Endothelial cell of umbilical vein (primary cell): ENCODE measurements around the gene SMIM38. TPM values are rescaled to one million over a fixed set of nuclear protein-coding genes. Genes with fewer than 3 reads are reported as not detected.
"Not testable (repeated sequence)": the region's sequence is repeated elsewhere in the genome, so short reads cannot be mapped to it uniquely, and the experiment has no call there.

Experiments used
- BruUV-seq: library from RNA; stranded (reverse); fragments of 400-500 nt; replicated peaks from 2 replicates; lab custom pipeline; 2021; lab: Mats Ljungman, UMichigan
- CTCF ChIA-PET: fragments of 300-600, 350-600 bp; sonication (Branson Sonifier 250); formaldehyde crosslinking; loops from one replicate; lab custom pipeline; 2021; ENCODE audit warnings: antibody characterized with exemption, inconsistent platforms; lab: Charles Lee
- POLR2A ChIA-PET: fragments of 300-600, 350-600 bp; sonication (Branson Sonifier 250); formaldehyde crosslinking; loops from one replicate; lab custom pipeline; 2021; ENCODE audit warnings: antibody characterized with exemption, inconsistent platforms; lab: Charles Lee
- DNase-seq: peaks from one replicate; pipeline ENCODE4 v3.0.0-alpha.2; 2011; ENCODE audit warnings: low read depth, low spot score
- FAIRE-seq: peaks from 2 replicates; lab custom pipeline; 2011; peaks lifted over from hg19 to GRCh38; lab: Jason Lieb, UNC
- H2AFZ ChIP-seq: 2 replicates; pipeline ENCODE4 v1.6.0; 2012; ENCODE audit warnings: low read depth, low read length, control low read depth, inconsistent platforms
- H3K27ac ChIP-seq: 2 replicates; pipeline ENCODE4 v1.5.1; 2011; ENCODE audit warnings: low read depth, mild to moderate bottlenecking, control low read depth, low read length, moderate library complexity; ENCODE audit not compliant: insufficient read depth
- H3K27me3 ChIP-seq, 2 experiments: 2 replicates each; pipeline versions ENCODE4 v1.6.0 to v1.6.1; 2011; ENCODE audit warnings: low read length in 2 of 2, mixed read lengths in 1 of 2; ENCODE audit not compliant: control insufficient read depth in 2 of 2, insufficient read depth in 2 of 2
- H3K36me3 ChIP-seq, 2 experiments: 2 replicates in 1 of 2; 3 replicates in 1 of 2; pipeline ENCODE4 v1.5.1; 2011; ENCODE audit warnings: low read length in 2 of 2, mild to moderate bottlenecking in 1 of 2, moderate library complexity in 1 of 2; ENCODE audit not compliant: control insufficient read depth in 2 of 2, insufficient read depth in 2 of 2; ENCODE audit errors: extremely low read depth in 1 of 2
- H3K4me1 ChIP-seq: 3 replicates; pipeline ENCODE4 v1.5.1; 2011; ENCODE audit warnings: mild to moderate bottlenecking, low read length; ENCODE audit not compliant: control insufficient read depth, insufficient read depth; ENCODE audit errors: extremely low read depth
- H3K4me2 ChIP-seq: 2 replicates; pipeline ENCODE4 v1.6.1; 2011; ENCODE audit warnings: low read length, control low read depth, mixed read lengths; ENCODE audit not compliant: insufficient read depth
- H3K4me3 ChIP-seq, 3 experiments: fragments of 200-600 bp in 1 of 3; sonication (generic), shearing (Covaris generic) in 1 of 3; replicated peaks in 1 of 3; 2 replicates each; pipeline ENCODE4 v1.5.1; 2011 to 2016; ENCODE audit warnings: control low read depth in 3 of 3, low read length in 3 of 3, mild to moderate bottlenecking in 2 of 3, inconsistent platforms in 1 of 3, low read depth in 1 of 3, moderate library complexity in 1 of 3; ENCODE audit not compliant: insufficient read depth in 1 of 3
- H3K79me2 ChIP-seq: 2 replicates; pipeline ENCODE4 v1.6.0; 2012; ENCODE audit warnings: low read length, inconsistent platforms; ENCODE audit not compliant: control insufficient read depth, insufficient read depth
- H3K9ac ChIP-seq: replicated peaks from 2 replicates; pipeline ENCODE3; 2011; ENCODE audit warnings: low read length, control low read depth; ENCODE audit not compliant: insufficient read depth; ENCODE audit errors: extremely low read depth
- H3K9me1 ChIP-seq: replicated peaks from 3 replicates; pipeline ENCODE4 v1.6.0; 2011; ENCODE audit warnings: mild to moderate bottlenecking, low read length; ENCODE audit not compliant: control insufficient read depth, insufficient read depth; ENCODE audit errors: extremely low read depth
- H3K9me3 ChIP-seq: replicated peaks from 2 replicates; pipeline ENCODE4 v1.5.1; 2012; ENCODE audit warnings: low read length, inconsistent platforms; ENCODE audit not compliant: control insufficient read depth, insufficient read depth
- H4K20me1 ChIP-seq: replicated peaks from 2 replicates; pipeline ENCODE3; 2011; ENCODE audit warnings: mild to moderate bottlenecking, low read length; ENCODE audit not compliant: control insufficient read depth, insufficient read depth; ENCODE audit errors: extremely low read depth
- FOS ChIP-seq: IDR thresholded peaks from 2 replicates; pipeline ENCODE4 v1.6.1; 2011; ENCODE audit warnings: mild to moderate bottlenecking, low read length, moderate library complexity, borderline replicate concordance; ENCODE audit not compliant: insufficient read depth
- JUN ChIP-seq: IDR thresholded peaks from 2 replicates; pipeline ENCODE4 v1.6.1; 2011; ENCODE audit warnings: borderline replicate concordance, low read depth; ENCODE audit not compliant: insufficient read length, insufficient read depth
- dilution Hi-C: fragments of 300-500 bp; cut with MboI; formaldehyde crosslinking; loops from one replicate; pipeline ENCODE4 v1.15.0; 2019; ENCODE audit warnings: low sequenced_read_pairs; ENCODE audit not compliant: extremely low pct_ligation_motif_present
- intact Hi-C: fragments of 100-400 bp; cut with micrococcal nuclease; formaldehyde crosslinking; loops from one replicate; pipeline ENCODE4 v1.10.0; 2022
- polyA plus RNA-seq, 4 experiments: library from polyadenylated mRNA; depleted of rRNA in 3 of 4; stranded (reverse) in 3 of 4; unstranded in 1 of 4; fragments of >200 nt; gene quantifications; 2 replicates each; pipeline versions ENCODE4 v1.2.1 to v1.2.3, GENCODE V29; 2011 to 2012; ENCODE audit warnings: missing spikeins in 1 of 4
- total RNA-seq: library from RNA; stranded (reverse); gene quantifications from 2 replicates; pipeline ENCODE4 v1.2.3, GENCODE V29; 2021
- TF ChIP-seq, protein P1 (sequence below), 2 donors: IDR thresholded peaks; 1 replicate in 1 of 2; 2 replicates in 1 of 2; pipeline ENCODE4 v1.5.1; 2011; ENCODE audit warnings: low read length in 2 of 2, mild to moderate bottlenecking in 2 of 2, moderate library complexity in 2 of 2, control low read depth in 1 of 2, inconsistent platforms in 1 of 2, low read depth in 1 of 2; ENCODE audit not compliant: insufficient read depth in 1 of 2; ENCODE audit errors: extremely low read depth in 1 of 2

SMIM38 gene
- total and polyA plus RNA-seq, 2 donors (not counting 3 experiments of a cell fraction or from before 2014, with no cell fraction given): 0.03 TPM; not detected in 1

DNA sequence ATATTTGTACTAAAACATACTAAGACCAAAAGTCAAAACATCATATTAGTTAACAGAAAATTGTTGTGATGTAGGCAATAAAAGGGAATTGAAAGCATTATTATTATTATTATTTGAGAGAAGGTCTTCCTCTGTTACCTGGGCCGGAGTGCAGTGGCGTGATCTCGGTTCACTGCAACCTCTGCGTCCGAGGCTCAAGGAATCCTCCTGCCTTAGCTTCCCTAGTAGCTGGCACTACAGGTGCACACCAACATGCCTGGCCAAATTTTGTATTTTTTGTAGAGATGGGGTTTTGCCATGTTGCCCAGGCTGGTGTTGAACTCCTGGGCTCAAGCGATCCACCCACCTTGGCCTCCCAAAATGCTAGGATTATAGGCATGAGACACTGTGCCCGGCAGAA, 15.6 kb upstream of the SMIM38 start:
- H3K4me2 ChIP-seq, H3K9ac ChIP-seq, H3K9me3 ChIP-seq, POLR2A ChIA-PET, H3K4me1 ChIP-seq, H3K79me2 ChIP-seq, H3K27ac ChIP-seq, FAIRE-seq, BruUV-seq, H3K4me3 ChIP-seq, DNase-seq, H4K20me1 ChIP-seq, dilution Hi-C loops, H3K36me3 ChIP-seq, intact Hi-C loops, H2AFZ ChIP-seq, H3K9me1 ChIP-seq: not testable (repeated sequence)
- CTCF ChIA-PET: interaction anchor here (2.5 kb wide), 1 partner anchor 9 kb away, joined by 20 read pairs; no protein-coding TSS in a partner anchor
- H3K27me3 ChIP-seq: peaks cover 6 to 11% of the 10 kb centered on the region in 2 experiments

DNA sequence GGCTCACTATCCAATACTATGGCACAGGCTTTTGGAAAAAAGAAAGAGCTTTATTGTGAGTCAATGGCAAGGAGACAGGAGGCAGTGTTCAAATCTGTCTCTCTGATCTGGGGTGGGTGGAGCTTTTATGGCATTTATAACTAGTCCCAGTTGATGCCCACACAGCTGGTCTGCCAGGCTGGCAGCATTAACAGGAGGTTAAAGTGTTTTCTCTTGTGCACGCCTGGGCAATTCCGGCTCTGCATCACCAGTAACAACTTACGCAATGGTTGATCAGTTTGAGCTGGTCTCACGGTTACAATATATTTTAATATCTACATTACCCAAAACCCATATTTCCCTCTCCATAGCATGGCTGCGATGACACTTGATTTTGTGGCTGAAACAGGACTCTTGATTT, 15.1 kb upstream of the SMIM38 start:
- no peak overlapping the region for H3K9ac ChIP-seq
- BruUV-seq: no TSS peak
- DNase-seq: no peak
- dilution Hi-C loops: no loop called here
- H3K4me1 ChIP-seq: no peaks in the 10 kb centered on the region
- no peak overlapping the region for H3K4me3 ChIP-seq
- H2AFZ ChIP-seq: no peak overlapping the region
- CTCF ChIA-PET: interaction anchor here (1.0 to 2.5 kb wide), 3 partner anchors 9 to 529 kb away, joined by 3 to 20 read pairs (median 3); no protein-coding TSS in a partner anchor
- intact Hi-C loops: no loop called here
- H3K9me3 ChIP-seq: no peaks in the 10 kb centered on the region
- POLR2A ChIA-PET: no interaction called here
- H3K79me2 ChIP-seq: no peaks in the 10 kb centered on the region
- H3K9me1 ChIP-seq: no peaks in the 10 kb centered on the region
- H3K4me2 ChIP-seq: no peak overlapping the region
- TF ChIP-seq FOS (no peak), JUN (no peak)
- TF ChIP-seq, protein P1, sequence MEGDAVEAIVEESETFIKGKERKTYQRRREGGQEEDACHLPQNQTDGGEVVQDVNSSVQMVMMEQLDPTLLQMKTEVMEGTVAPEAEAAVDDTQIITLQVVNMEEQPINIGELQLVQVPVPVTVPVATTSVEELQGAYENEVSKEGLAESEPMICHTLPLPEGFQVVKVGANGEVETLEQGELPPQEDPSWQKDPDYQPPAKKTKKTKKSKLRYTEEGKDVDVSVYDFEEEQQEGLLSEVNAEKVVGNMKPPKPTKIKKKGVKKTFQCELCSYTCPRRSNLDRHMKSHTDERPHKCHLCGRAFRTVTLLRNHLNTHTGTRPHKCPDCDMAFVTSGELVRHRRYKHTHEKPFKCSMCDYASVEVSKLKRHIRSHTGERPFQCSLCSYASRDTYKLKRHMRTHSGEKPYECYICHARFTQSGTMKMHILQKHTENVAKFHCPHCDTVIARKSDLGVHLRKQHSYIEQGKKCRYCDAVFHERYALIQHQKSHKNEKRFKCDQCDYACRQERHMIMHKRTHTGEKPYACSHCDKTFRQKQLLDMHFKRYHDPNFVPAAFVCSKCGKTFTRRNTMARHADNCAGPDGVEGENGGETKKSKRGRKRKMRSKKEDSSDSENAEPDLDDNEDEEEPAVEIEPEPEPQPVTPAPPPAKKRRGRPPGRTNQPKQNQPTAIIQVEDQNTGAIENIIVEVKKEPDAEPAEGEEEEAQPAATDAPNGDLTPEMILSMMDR (IDR thresholded peaks at IDR 0.05; ENCODE audit: extremely low read depth in 1 of 2, insufficient read depth in 1 of 2, low read depth in 1 of 2, low read length in 2 of 2): no peak
- H4K20me1 ChIP-seq: no peaks in the 10 kb centered on the region
- FAIRE-seq: no peak
- no peak overlapping the region for H3K27ac ChIP-seq
- no peaks in the 10 kb centered on the region for H3K36me3 ChIP-seq
- H3K27me3 ChIP-seq: peaks cover 6 to 13% of the 10 kb centered on the region in 2 experiments
